Liver (tissue), 3 donors: ENCODE data around the gene VIPR2.

Experiments used
- EGR1 ChIP-seq, 2 donors: IDR thresholded peaks; 2 replicates each; pipeline ENCODE4 v1.6.1; 2016 to 2018; ENCODE audit warnings: antibody characterized with exemption in 2 of 2, low read depth in 2 of 2
- GABPA ChIP-seq, 2 donors: IDR thresholded peaks in 1 of 2; conservative IDR thresholded peaks in 1 of 2; 2 replicates each; pipeline ENCODE4 v1.6.1; 2016; ENCODE audit warnings: antibody characterized with exemption in 2 of 2, mild to moderate bottlenecking in 1 of 2, moderate library complexity in 1 of 2
- JUND ChIP-seq, 2 donors: IDR thresholded peaks; 2 replicates each; pipeline ENCODE4 v1.6.1; 2016; ENCODE audit warnings: antibody characterized with exemption in 2 of 2
- RAD21 ChIP-seq, 2 donors: IDR thresholded peaks; 2 replicates each; pipeline ENCODE4 v1.6.1; 2016; ENCODE audit warnings: antibody characterized with exemption in 2 of 2, mild to moderate bottlenecking in 2 of 2
- SP1 ChIP-seq: IDR thresholded peaks from 2 replicates; pipeline ENCODE4 v1.6.1; 2018; ENCODE audit warnings: antibody characterized with exemption, mild to moderate bottlenecking
- TAF1 ChIP-seq: conservative IDR thresholded peaks from 2 replicates; pipeline ENCODE4 v1.6.1; 2016; ENCODE audit warnings: antibody characterized with exemption, mild to moderate bottlenecking
- YY1 ChIP-seq: IDR thresholded peaks from 2 replicates; pipeline ENCODE4 v1.6.1; 2016; ENCODE audit warnings: antibody characterized with exemption, mild to moderate bottlenecking
- TF ChIP-seq, protein P1 (sequence below): fragments of 150-350 bp; IDR thresholded peaks from 2 replicates; pipeline ENCODE4 v1.5.1; 2017; ENCODE audit warnings: improper control_type of control experiment, low read depth, low read length; ENCODE audit not compliant: missing input control
- TF ChIP-seq, protein P2 (sequence below): IDR thresholded peaks from 2 replicates; pipeline ENCODE4 v1.6.1; 2016; ENCODE audit warnings: antibody characterized with exemption, mild to moderate bottlenecking
- TF ChIP-seq, protein P3 (sequence below): IDR thresholded peaks from 2 replicates; pipeline ENCODE4 v1.6.1; 2016; ENCODE audit warnings: antibody characterized with exemption
- TF ChIP-seq, protein P4 (sequence below): IDR thresholded peaks from 2 replicates; pipeline ENCODE4 v1.6.1; 2016; ENCODE audit warnings: antibody characterized with exemption
- donor health status: healthy.
- donor health status: healthy.

DNA sequence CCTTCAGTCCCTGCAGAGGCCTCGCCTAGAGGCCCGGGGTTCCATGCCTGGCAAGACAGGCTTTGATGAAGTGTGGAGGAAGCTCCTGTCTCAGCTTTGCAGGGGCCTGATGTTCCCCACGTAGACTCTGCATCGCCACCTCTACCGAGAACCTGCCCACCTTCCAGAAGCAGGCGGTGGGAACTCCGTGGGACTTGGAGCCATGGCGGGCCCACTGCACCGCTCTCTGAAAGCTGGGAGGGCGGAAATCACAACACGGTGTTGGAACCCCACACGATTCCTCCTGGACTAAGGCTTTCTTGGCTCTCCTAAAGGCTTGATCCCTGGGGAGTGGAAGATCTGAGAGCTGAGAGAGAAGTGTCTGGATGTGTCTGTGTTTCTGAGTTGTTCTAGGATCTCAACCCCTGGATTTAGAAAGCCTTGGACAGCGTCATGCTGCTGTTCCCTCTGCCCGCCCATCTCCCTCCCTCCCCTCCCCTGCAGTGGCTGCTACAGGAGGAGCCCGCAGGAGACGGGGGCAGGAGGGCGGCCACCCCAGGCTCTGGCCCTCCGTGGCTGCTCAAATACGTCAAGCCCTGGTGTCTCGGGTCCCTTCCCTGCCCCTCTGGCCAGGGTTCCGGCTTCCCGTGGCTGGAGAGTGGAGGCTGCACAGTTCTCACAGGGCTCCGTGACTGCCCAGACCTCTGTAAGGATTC is 79.7 kb downstream of the VIPR2 start:
- TF ChIP-seq SP1 = no peak
- TF ChIP-seq, protein P1, sequence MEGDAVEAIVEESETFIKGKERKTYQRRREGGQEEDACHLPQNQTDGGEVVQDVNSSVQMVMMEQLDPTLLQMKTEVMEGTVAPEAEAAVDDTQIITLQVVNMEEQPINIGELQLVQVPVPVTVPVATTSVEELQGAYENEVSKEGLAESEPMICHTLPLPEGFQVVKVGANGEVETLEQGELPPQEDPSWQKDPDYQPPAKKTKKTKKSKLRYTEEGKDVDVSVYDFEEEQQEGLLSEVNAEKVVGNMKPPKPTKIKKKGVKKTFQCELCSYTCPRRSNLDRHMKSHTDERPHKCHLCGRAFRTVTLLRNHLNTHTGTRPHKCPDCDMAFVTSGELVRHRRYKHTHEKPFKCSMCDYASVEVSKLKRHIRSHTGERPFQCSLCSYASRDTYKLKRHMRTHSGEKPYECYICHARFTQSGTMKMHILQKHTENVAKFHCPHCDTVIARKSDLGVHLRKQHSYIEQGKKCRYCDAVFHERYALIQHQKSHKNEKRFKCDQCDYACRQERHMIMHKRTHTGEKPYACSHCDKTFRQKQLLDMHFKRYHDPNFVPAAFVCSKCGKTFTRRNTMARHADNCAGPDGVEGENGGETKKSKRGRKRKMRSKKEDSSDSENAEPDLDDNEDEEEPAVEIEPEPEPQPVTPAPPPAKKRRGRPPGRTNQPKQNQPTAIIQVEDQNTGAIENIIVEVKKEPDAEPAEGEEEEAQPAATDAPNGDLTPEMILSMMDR = no peak
- TF ChIP-seq YY1 = no peak
- no peak for TF ChIP-seq JUND (IDR thresholded peaks at IDR 0.05)
- TF ChIP-seq, protein P2, sequence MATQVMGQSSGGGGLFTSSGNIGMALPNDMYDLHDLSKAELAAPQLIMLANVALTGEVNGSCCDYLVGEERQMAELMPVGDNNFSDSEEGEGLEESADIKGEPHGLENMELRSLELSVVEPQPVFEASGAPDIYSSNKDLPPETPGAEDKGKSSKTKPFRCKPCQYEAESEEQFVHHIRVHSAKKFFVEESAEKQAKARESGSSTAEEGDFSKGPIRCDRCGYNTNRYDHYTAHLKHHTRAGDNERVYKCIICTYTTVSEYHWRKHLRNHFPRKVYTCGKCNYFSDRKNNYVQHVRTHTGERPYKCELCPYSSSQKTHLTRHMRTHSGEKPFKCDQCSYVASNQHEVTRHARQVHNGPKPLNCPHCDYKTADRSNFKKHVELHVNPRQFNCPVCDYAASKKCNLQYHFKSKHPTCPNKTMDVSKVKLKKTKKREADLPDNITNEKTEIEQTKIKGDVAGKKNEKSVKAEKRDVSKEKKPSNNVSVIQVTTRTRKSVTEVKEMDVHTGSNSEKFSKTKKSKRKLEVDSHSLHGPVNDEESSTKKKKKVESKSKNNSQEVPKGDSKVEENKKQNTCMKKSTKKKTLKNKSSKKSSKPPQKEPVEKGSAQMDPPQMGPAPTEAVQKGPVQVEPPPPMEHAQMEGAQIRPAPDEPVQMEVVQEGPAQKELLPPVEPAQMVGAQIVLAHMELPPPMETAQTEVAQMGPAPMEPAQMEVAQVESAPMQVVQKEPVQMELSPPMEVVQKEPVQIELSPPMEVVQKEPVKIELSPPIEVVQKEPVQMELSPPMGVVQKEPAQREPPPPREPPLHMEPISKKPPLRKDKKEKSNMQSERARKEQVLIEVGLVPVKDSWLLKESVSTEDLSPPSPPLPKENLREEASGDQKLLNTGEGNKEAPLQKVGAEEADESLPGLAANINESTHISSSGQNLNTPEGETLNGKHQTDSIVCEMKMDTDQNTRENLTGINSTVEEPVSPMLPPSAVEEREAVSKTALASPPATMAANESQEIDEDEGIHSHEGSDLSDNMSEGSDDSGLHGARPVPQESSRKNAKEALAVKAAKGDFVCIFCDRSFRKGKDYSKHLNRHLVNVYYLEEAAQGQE = no peak
- TF ChIP-seq, protein P3, sequence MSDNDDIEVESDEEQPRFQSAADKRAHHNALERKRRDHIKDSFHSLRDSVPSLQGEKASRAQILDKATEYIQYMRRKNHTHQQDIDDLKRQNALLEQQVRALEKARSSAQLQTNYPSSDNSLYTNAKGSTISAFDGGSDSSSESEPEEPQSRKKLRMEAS = no peak
- TF ChIP-seq EGR1 (IDR thresholded peaks at IDR 0.05; ENCODE audit: low read depth in 2 of 2) = no peak
- no peak for TF ChIP-seq RAD21 (IDR thresholded peaks at IDR 0.05)
- TF ChIP-seq, protein P4, sequence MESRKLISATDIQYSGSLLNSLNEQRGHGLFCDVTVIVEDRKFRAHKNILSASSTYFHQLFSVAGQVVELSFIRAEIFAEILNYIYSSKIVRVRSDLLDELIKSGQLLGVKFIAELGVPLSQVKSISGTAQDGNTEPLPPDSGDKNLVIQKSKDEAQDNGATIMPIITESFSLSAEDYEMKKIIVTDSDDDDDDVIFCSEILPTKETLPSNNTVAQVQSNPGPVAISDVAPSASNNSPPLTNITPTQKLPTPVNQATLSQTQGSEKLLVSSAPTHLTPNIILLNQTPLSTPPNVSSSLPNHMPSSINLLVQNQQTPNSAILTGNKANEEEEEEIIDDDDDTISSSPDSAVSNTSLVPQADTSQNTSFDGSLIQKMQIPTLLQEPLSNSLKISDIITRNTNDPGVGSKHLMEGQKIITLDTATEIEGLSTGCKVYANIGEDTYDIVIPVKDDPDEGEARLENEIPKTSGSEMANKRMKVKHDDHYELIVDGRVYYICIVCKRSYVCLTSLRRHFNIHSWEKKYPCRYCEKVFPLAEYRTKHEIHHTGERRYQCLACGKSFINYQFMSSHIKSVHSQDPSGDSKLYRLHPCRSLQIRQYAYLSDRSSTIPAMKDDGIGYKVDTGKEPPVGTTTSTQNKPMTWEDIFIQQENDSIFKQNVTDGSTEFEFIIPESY = no peak
- TF ChIP-seq TAF1 = no peak
- TF ChIP-seq GABPA (IDR thresholded peaks at IDR 0.05 in 1 of 2, conservative IDR thresholded peaks at IDR 0.05 in 1 of 2) = no peak
